Body of pancreas (tissue), 4 donors: ENCODE data around the gene PSMA2.

Source experiments
- CTCF ChIP-seq, 7 experiments: fragments of 450-650 bp in 4 of 7; fragments of 200-600 bp in 3 of 7; sonication (generic) in 3 of 7; IDR thresholded peaks; one replicate each; pipeline ENCODE4 v1.5.1; 2016 to 2019; ENCODE audit warnings: antibody characterized with exemption in 7 of 7
- POLR2A ChIP-seq, 3 donors: fragments of 450-650 bp; IDR thresholded peaks; one replicate each; pipeline ENCODE4 v1.6.1; 2016; ENCODE audit warnings: antibody characterized with exemption in 3 of 3, mild to moderate bottlenecking in 2 of 3

- TF ChIP-seq CTCF (IDR thresholded peaks at IDR 0.05) (peak in 3 of 7 experiments; percentile 12 to 21 (median 14)), POLR2A (IDR thresholded peaks at IDR 0.05) (no peak)
Measured at GRCh38 chr7:42886129-42886528, 45.8 kb downstream of the PSMA2 start.
